ENCODE results near the gene ERO1B. TPM values are rescaled to one million over a fixed set of nuclear protein-coding genes. Genes with fewer than 3 reads are reported as not detected.

ERO1B gene
- total RNA-seq, 1 experiment from 2014 or later = 5.4 TPM

GRCh38 chr1:236175642-236176336 is 106.0 kb downstream of the ERO1B start:
- Histone ChIP-seq H3K27me3 (ENCODE audit: insufficient read depth, low read length) (no peaks in the 10 kb centered on the region), H3K9ac (ENCODE audit: low read length) (no peak overlapping the region), H3K4me2 (ENCODE audit: low read length) (no peak overlapping the region), H3K79me2 (ENCODE audit: insufficient read depth, low read length) (no peaks in the 10 kb centered on the region), H4K20me1 (ENCODE audit: insufficient read depth) (no peaks in the 10 kb centered on the region), H3K27ac (ENCODE audit: low read depth, low read length) (no peak overlapping the region), H3K4me3 (replicated peaks in 1 of 2; ENCODE audit: low read depth in 1 of 2, low read length in 2 of 2) (no peak overlapping the region), H3K9me3 (ENCODE audit: control insufficient read depth in 1 of 2, insufficient read depth in 1 of 2, low read depth in 1 of 2, low read length in 2 of 2) (no peaks in the 10 kb centered on the region), H3K36me3 (ENCODE audit: control insufficient read depth in 1 of 2, insufficient read depth in 2 of 2, low read length in 2 of 2) (no peaks in the 10 kb centered on the region), H3K9me2 (ENCODE audit: insufficient read depth) (no peaks in the 10 kb centered on the region), H2AFZ (ENCODE audit: low read depth, low read length, poor library complexity, severe bottlenecking) (no peak overlapping the region), H3K4me1 (ENCODE audit: control insufficient read depth in 1 of 2, insufficient read depth in 2 of 2, low read length in 2 of 2) (peaks cover 0 to under 1% of the 10 kb centered on the region in 2 experiments; a peak in 1 of 4 replicates)
- ChIA-PET RAD21 (ENCODE audit: low non-redundant PET in 1 of 2, low total read pairs in 2 of 2, uncharacterized antibody in 2 of 2, unreplicated experiment in 2 of 2) (no interaction called here), POLR2A (no interaction called here), CTCF (no interaction called here)
- TF ChIP-seq ELF1 (IDR thresholded peaks at IDR 0.05; ENCODE audit: borderline replicate concordance, low read depth) = no peak
- ATAC-seq (no peak), DNase-seq (ENCODE audit: low read depth, low spot score) (no peak)
- intact Hi-C loops (cut with micrococcal nuclease) = no loop called here
- BruUV-seq (replicated peaks) = no TSS peak

DNA sequence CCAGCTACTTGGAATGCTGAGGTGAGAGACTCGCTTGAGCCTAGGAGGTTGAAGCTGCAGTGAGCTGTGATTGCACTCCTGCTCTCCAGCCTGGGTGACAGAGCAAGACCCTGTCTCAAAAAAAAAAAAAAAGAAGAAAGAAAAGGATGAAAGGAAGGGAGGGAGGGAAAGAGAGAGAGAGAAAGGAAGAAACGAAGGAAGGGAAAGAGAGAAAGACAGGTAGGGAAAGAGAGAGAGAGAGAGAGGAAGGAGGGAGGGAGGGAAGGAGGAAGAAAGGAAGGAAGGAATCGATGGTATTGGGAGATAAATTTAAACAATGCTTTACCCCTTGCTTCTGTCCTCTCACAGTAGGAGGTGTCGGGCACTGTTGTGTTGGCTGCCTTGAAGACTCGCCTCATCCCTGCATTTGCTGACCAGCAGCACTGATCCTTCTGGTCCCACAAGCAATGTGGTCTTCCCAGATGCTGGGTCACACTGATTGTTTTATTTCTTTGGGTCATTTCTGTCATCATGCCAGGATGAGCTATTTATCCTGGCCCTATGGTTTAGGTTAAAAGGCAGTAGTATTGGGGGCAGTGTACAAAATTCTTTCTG is 108.5 kb downstream of the ERO1B start:
- no peak overlapping the region for H2AFZ ChIP-seq (ENCODE audit: low read depth, low read length, poor library complexity, severe bottlenecking)
- POLR2A ChIA-PET = no interaction called here
- intact Hi-C loops (cut with micrococcal nuclease) = no loop called here
- no peaks in the 10 kb centered on the region for H3K27me3 ChIP-seq (ENCODE audit: insufficient read depth, low read length)
- H3K9me3 ChIP-seq (ENCODE audit: control insufficient read depth in 1 of 2, insufficient read depth in 1 of 2, low read depth in 1 of 2, low read length in 2 of 2) = no peaks in the 10 kb centered on the region
- ATAC-seq (no peak), DNase-seq (ENCODE audit: low read depth, low spot score) (no peak)
- no peaks in the 10 kb centered on the region for H4K20me1 ChIP-seq (ENCODE audit: insufficient read depth)
- RAD21 ChIA-PET (ENCODE audit: low non-redundant PET in 1 of 2, low total read pairs in 2 of 2, uncharacterized antibody in 2 of 2, unreplicated experiment in 2 of 2) = no interaction called here
- no peak overlapping the region for H3K27ac ChIP-seq (ENCODE audit: low read depth, low read length)
- BruUV-seq (replicated peaks) = no TSS peak
- H3K79me2 ChIP-seq (ENCODE audit: insufficient read depth, low read length) = no peaks in the 10 kb centered on the region
- no peaks in the 10 kb centered on the region for H3K9me2 ChIP-seq (ENCODE audit: insufficient read depth)
- no peak overlapping the region for H3K4me2 ChIP-seq (ENCODE audit: low read length)
- no peak overlapping the region for H3K4me3 ChIP-seq (replicated peaks in 1 of 2; ENCODE audit: low read depth in 1 of 2, low read length in 2 of 2)
- no peaks in the 10 kb centered on the region for H3K36me3 ChIP-seq (ENCODE audit: control insufficient read depth in 1 of 2, insufficient read depth in 2 of 2, low read length in 2 of 2)
- no peak overlapping the region for H3K9ac ChIP-seq (ENCODE audit: low read length)
- CTCF ChIA-PET = no interaction called here
- no peaks in the 10 kb centered on the region for H3K4me1 ChIP-seq (ENCODE audit: control insufficient read depth in 1 of 2, insufficient read depth in 2 of 2, low read length in 2 of 2)
- TF ChIP-seq MAX (IDR thresholded peaks at IDR 0.05) = no peak
